ENCODE measurements around the gene MPDU1. TPM values are rescaled to one million over a fixed set of nuclear protein-coding genes. Genes with fewer than 3 reads are reported as not detected.
"Not testable (repeated sequence)": the region's sequence is repeated elsewhere in the genome, so short reads cannot be mapped to it uniquely, and the experiment has no call there.

The MPDU1 gene
- total RNA-seq, 1 donor from 2014 or later = 30.7 TPM

GRCh38 chr17:7614425-7615264 lies 31.0 kb downstream of the MPDU1 start, which contains the start of gene FXR2:
FXR2 (minus strand) TSS chr17:7614897; CDS start chr17:7614532, 365 bp downstream.
- peak; percentile 100 for DNase-seq

GRCh38 chr17:7615265-7615747 lies 31.7 kb downstream of the MPDU1 start:
- no peak for DNase-seq

GRCh38 chr17:7618608-7619007 lies 35.0 kb downstream of the MPDU1 start:
- no peak for DNase-seq

- no peak for DNase-seq
Observed at GRCh38 chr17:7620835-7621234, 37.2 kb downstream of the MPDU1 start.

GRCh38 chr17:7623661-7624060 lies 40.0 kb downstream of the MPDU1 start:
- no peak for DNase-seq

- DNase-seq = not testable (repeated sequence)
Observed at GRCh38 chr17:7625749-7626148, 42.1 kb downstream of the MPDU1 start.

- DNase-seq = no peak
Observed at GRCh38 chr17:7626307-7626706, 42.7 kb downstream of the MPDU1 start.

GRCh38 chr17:7626956-7627249 lies 43.3 kb downstream of the MPDU1 start:
- no peak for DNase-seq

GRCh38 chr17:7627250-7628121 lies 43.8 kb downstream of the MPDU1 start, which contains the start of gene SAT2:
SAT2 (minus strand) TSS chr17:7627821; CDS start chr17:7627635, 186 bp downstream.
- peak; percentile 90 for DNase-seq

GRCh38 chr17:7629939-7630571 lies 46.4 kb downstream of the MPDU1 start, which contains the start of gene SHBG:
SHBG (plus strand) TSS chr17:7630135; CDS start chr17:7630173, 38 bp downstream.
- DNase-seq = no peak

- DNase-seq = no peak
Observed at GRCh38 chr17:7631398-7632380, 48.0 kb downstream of the MPDU1 start.

- no peak for DNase-seq
Observed at GRCh38 chr17:7632492-7632894, 48.8 kb downstream of the MPDU1 start.

- DNase-seq = no peak
Observed at GRCh38 chr17:7633093-7633492, 49.4 kb downstream of the MPDU1 start.

- no peak for DNase-seq
Observed at GRCh38 chr17:7634384-7634783, 50.7 kb downstream of the MPDU1 start.

- DNase-seq = no peak
Observed at GRCh38 chr17:7636163-7636562, 52.5 kb downstream of the MPDU1 start.

Small RNA genes lying within 50 kb of the gene (small RNA-seq; reads per million reads assigned to genes)
- gene CD68 (ENCODE audit: low replicate concordance) (not detected), gene RF00019 (ENCODE audit: low replicate concordance) (not detected), gene SNORA48 (ENCODE audit: low replicate concordance) (not detected), gene SNORD10 (ENCODE audit: low replicate concordance) (not detected)

Other genes starting within 250 kb of the MPDU1 start
- 4.7 TPM for gene ACAP1, start 247.3 kb upstream of the MPDU1 start, total RNA-seq
- 6.3 TPM for gene KCTD11, start 231.7 kb upstream of the MPDU1 start, total RNA-seq
- not detected for gene TMEM95, start 228.7 kb upstream of the MPDU1 start, total RNA-seq
- 2.5 TPM for gene TNK1, start 202.8 kb upstream of the MPDU1 start, total RNA-seq
- gene PLSCR3, start 189.3 kb upstream of the MPDU1 start, total RNA-seq = 16.0 TPM
- gene TMEM256, start 179.8 kb upstream of the MPDU1 start, total RNA-seq = 75.9 TPM
- 8.8 TPM for gene NLGN2, start 176.0 kb upstream of the MPDU1 start, total RNA-seq
- gene SPEM1, start 163.5 kb upstream of the MPDU1 start, total RNA-seq = not detected
- not detected for gene SPEM2, start 158.2 kb upstream of the MPDU1 start, total RNA-seq
- not detected for gene SPEM3, start 155.0 kb upstream of the MPDU1 start, total RNA-seq
- gene TMEM102, start 148.4 kb upstream of the MPDU1 start, total RNA-seq = 3.3 TPM
- 3.4 TPM for gene FGF11, start 144.3 kb upstream of the MPDU1 start, total RNA-seq
- gene CHRNB1, start 138.8 kb upstream of the MPDU1 start, total RNA-seq = 12.5 TPM
- gene ZBTB4, start 104.2 kb upstream of the MPDU1 start, total RNA-seq = 16.7 TPM
- not detected for gene SLC35G6, start 102.4 kb upstream of the MPDU1 start, total RNA-seq
- gene POLR2A, start 99.5 kb upstream of the MPDU1 start, total RNA-seq = 73.0 TPM
- 4.5 TPM for gene TNFSF12, start 34.8 kb upstream of the MPDU1 start, total RNA-seq
- 1.7 TPM for gene TNFSF13, start 25.1 kb upstream of the MPDU1 start, total RNA-seq
- gene SENP3, start 21.9 kb upstream of the MPDU1 start, total RNA-seq = 29.8 TPM
- gene CD68, start 4.2 kb upstream of the MPDU1 start, total RNA-seq = 9.2 TPM
- gene SOX15, start 6.2 kb downstream of the MPDU1 start, total RNA-seq = 7.8 TPM
- gene FXR2, start 31.0 kb downstream of the MPDU1 start, total RNA-seq = 25.5 TPM
- gene SAT2, start 44.0 kb downstream of the MPDU1 start, total RNA-seq = 33.8 TPM
- 0.49 TPM for gene SHBG, start 46.3 kb downstream of the MPDU1 start, total RNA-seq
- 2.9 TPM for gene ATP1B2, start 67.1 kb downstream of the MPDU1 start, total RNA-seq
- gene TP53, start 103.6 kb downstream of the MPDU1 start, total RNA-seq = 30.2 TPM
- 3.2 TPM for gene WRAP53, start 104.6 kb downstream of the MPDU1 start, total RNA-seq
- gene EFNB3, start 121.3 kb downstream of the MPDU1 start, total RNA-seq = 3.9 TPM
- gene DNAH2, start 133.9 kb downstream of the MPDU1 start, total RNA-seq = 0.10 TPM